Coronary artery (tissue), 2 donors: Measurements from ENCODE around the gene TGFB3.

ENCODE experiments used
- DNase-seq: peaks from one replicate; pipeline ENCODE4 v3.0.0-alpha.2; 2017; ENCODE audit warnings: low spot score
- H3K27ac ChIP-seq, 2 donors: fragments of 200-600 bp; sonication (generic); one replicate each; pipeline ENCODE4 v1.5.1; 2016 to 2019
- H3K4me3 ChIP-seq: fragments of 200-600 bp; sonication (generic); 2 replicates; pipeline ENCODE4 v1.5.1; 2016; ENCODE audit warnings: mild to moderate bottlenecking, moderate library complexity
- CTCF ChIP-seq: fragments of 200-600 bp; sonication (generic); IDR thresholded peaks from one replicate; pipeline ENCODE4 v1.5.1; 2019; ENCODE audit warnings: antibody characterized with exemption

The TGFB3 gene

GRCh38 chr14:75980856-75981255 is 939 bp downstream of the TGFB3 start:
- no peak for DNase-seq
- peak overlapping the region; percentile 92 to 97 for H3K27ac ChIP-seq
- no peak for TF ChIP-seq CTCF
- H3K4me3 ChIP-seq = peak overlapping the region; percentile 92

- H3K27ac ChIP-seq = peak overlapping the region; percentile 92 to 97
- no peak for TF ChIP-seq CTCF
- H3K4me3 ChIP-seq = peak overlapping the region; percentile 92
- peak; percentile 81 for DNase-seq
These were observed 1.9 kb downstream of the TGFB3 start for GRCh38 chr14:75979648-75980565.

GRCh38 chr14:75979071-75979571 is 2.7 kb downstream of the TGFB3 start:
- Histone ChIP-seq H3K4me3 (peak overlapping the region; percentile 92), H3K27ac (peak overlapping the region; percentile 92 to 97)
- peak; percentile 54 for TF ChIP-seq CTCF
- DNase-seq = no peak

GRCh38 chr14:75978249-75978731 is 3.5 kb downstream of the TGFB3 start:
- Histone ChIP-seq H3K4me3 (peak overlapping the region; percentile 92), H3K27ac (peak overlapping the region in 1 of 2 donors; percentile 97)
- no peak for TF ChIP-seq CTCF
- DNase-seq = no peak

- Histone ChIP-seq H3K4me3 (no peak overlapping the region), H3K27ac (no peak overlapping the region)
- DNase-seq = no peak
- no peak for TF ChIP-seq CTCF
These were observed 4.2 kb downstream of the TGFB3 start for GRCh38 chr14:75977582-75977943.

GRCh38 chr14:75976826-75977581 is 4.8 kb downstream of the TGFB3 start:
- no peak overlapping the region for H3K27ac ChIP-seq
- no peak for TF ChIP-seq CTCF
- H3K4me3 ChIP-seq = peak overlapping the region; percentile 12
- DNase-seq = no peak
